ENCODE data around the gene FBXO11.
"Not testable (repeated sequence)": the region's sequence is repeated elsewhere in the genome, so short reads cannot be mapped to it uniquely, and the experiment has no call there.

Gene FBXO11

DNA sequence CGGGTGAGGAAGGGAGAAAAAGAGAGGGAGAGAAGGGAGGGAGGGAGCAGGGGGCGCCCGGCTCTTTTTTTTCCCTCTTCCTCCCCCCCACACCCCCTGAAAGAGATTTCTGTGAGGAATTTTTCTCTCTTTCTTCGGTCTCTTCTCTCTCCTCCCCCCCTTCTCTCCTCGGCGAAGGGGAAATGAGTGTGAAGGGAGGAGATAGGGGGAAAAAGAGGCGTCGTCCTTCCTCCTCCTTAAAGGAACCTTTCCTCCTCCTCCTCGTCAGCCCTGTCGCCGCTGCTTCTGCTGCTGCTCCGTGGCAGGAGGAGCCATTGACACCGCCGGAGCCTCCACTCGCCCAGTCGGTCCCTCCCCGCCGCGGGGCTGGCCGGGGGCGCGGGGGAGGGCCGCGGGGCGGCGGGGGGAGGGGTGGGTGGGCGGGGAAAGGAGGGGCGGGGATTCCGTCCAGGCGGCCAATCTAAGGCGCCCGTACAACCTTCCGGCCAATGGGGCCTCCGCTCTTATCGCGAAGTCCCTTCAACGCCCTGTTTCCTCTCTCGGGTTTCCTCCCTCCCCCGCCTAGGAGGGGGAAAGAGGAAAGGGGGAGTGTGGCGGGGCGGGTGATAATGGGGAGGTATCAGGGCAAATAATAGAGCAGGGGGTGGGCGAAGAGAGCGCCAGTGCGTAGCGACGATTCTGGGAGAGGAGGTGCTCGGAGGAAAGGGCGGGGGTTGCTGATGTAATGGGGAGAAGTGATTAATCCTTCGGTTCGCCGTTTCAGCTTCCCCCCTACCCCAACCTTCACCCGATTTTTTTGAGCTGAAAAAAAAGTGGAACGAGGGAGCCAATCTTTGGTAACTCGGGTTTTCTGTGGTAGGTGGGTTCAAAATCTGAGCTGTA lies at the start of gene FBXO11:
TSS of gene FBXO11 (minus strand) at position 342 of the 882 bp plus-strand sequence. CDS start 778 bp downstream, outside the sequence.
- DNase-seq (ENCODE audit: low read depth in 2 of 2): peak; percentile 90 to 94

DNA sequence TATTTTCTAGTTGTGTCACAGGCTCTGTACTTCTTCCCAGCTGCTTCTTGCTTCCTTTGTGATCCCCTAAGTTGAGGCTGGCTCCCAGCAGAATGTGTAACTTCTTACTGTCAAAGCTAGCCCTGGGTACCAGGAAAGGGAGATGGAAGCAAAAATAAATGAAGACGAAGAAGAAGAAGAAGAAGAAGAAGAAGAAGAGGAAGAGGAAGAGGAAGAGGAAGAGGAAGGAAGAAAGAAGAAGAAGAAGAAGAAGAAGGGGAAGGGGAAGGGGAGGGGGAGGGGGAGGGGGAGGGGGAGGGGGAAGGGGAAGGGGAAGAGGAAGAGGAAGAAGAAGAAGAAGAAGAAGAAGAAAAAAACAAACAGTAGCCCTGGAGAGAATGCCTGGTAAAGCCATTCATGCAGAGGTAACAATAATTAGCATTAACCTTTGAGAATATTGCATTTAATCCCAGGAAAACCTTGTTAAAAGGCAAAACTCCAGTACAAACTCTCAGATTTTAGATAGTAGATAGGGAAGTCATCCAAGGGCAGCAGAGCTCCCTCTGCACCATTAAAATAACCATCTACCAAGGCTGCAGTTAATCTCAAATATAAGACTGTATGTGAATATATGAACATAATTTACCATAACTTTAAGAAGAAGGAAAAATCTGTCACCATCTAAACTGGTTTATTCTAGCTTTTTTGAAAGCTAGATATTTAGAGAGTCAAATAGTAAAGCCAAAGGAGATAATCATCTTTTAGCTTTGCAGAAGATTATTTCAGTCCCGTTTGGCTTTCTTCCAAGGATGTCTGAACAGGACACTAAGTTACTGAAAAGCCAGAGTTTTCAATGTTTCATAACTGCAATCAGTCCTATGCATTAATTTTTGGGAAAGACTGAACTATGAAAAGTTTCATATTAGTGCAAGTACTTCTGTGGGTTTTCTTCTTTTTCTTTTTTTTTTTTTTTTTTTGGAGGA lies 44.3 kb upstream of the FBXO11 start:
- DNase-seq (ENCODE audit: low read depth in 2 of 2): no peak

DNA sequence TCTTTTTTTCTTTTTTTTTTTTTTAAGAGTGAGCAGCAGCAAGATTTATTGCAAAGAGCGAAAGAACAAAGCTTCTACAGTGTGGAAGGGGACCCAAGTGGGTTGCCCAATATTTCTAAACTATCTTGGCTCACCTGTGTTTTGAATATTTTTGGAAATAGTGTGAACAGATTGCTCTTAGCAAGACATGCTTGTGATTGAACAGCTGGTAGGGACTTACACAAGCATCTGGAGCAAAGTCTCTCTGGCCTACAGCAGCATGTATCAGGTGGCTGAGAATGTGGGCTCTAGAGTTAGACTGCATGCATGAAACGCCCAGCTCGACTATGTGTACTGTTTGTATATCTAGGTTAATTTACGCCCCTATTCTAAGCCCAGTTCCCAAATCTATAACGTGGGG lies 40.3 kb upstream of the FBXO11 start:
- DNase-seq (ENCODE audit: low read depth in 2 of 2): no peak

DNA sequence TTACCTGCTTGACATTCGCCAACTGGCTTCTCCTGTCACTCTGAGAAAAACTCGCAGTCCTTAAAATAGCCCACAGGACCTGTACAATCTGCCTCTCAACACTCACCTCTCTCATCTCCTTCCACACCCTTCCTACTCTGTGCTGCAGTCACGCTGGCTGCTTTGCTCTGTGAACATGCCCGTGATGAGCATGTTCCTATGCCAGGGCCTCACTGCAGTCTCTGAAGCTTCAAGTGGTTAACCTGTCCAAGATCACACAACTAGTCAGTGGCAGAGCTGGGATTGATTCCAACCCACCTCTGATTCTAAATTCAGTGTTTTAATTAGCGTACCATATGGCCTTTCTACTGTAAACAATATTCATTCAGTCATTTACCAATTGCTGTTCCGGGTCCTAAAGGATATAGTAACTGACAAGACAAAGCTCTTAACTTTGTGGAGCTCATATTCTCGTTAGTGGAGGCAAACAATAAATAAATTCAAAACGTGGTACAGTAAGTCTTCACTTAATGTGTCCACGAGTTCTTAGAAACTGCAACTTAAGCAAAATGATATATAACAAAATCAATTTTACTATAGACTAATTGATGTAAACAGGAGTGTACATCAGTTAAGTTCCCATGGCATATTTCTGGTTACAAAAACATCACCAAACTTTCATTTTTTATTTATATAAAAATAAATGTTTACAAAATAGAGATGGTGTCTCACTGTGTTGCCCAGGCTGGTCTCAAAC lies 38.9 kb upstream of the FBXO11 start:
- no peak for DNase-seq (ENCODE audit: low read depth in 2 of 2)

DNA sequence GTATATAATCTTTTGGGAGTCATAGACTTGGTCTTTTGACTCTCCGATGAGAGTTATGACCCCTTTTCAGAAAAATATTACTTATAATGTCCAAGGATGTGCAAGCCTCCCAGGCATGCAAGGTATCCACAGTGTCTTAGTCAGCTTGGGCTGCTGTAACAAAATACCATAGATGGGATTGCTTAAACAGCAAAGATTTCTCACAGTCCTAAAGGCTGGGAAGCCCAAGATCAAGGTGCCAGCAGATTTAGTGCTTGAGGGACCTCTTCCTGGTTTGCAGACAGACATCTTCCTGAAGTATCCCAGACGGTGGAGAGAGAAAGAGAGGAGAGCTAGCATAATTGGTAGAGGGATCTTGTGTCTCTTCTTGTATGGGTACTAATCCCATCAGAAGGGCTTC lies 35.6 kb upstream of the FBXO11 start:
- DNase-seq (ENCODE audit: low read depth in 2 of 2): no peak

DNA sequence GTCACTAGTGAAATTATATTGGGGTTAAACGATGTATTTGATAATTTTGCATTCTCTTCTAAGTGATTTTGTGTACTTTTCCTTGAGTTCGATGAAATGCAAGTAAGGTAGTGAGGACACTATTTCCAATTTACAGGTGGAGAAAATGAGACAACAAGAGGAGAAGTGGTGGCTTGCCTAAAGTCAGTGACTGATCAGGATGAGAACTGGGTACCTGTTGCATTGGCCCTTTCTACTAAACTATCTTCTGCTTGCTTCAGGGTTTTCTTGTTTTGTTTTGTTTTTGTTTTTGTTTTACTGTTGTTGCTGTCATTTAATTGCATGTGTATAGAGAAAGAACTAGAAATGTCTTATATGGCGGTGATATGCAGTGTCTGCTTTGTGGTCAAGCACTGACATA lies 31.4 kb upstream of the FBXO11 start:
- no peak for DNase-seq (ENCODE audit: low read depth in 2 of 2)

DNA sequence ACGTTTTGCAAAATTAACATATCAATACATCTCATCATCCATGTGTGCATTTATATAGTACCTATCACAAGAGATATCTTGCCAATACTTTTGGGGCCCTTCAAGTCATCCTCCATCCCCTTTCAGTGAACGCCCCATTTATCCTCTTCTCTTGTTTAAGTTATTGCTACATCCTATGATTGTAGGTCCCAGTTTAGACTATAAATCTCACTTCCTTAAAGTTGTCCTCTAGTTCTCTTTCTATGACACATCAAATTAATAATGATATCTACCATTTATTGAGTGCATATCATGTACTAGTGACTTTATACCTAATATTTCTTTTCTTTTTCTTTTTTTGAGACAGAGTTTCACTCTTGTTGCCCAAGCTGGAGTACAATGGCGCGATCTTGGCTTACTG lies 28.8 kb upstream of the FBXO11 start:
- DNase-seq (ENCODE audit: low read depth in 2 of 2): no peak

DNA sequence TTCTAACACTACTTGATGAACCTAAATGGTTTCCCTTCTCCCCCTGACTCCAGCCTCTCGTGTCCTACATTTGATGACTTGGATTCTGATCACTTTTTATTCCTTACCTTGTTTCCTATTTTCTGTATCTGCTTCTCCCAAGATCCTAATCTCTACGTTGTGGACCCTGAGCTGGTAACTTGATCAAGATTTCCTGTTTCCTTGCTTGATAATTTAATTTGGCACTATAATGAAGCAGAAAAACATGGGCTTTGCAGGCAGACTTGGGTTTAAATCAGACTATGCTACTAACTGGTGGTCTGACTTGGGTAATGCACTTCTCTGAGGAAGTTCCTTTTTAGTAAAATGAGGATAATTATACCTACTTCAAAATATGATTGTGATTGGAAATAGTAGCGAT lies 11.7 kb upstream of the FBXO11 start:
- DNase-seq (ENCODE audit: low read depth in 2 of 2): no peak

DNA sequence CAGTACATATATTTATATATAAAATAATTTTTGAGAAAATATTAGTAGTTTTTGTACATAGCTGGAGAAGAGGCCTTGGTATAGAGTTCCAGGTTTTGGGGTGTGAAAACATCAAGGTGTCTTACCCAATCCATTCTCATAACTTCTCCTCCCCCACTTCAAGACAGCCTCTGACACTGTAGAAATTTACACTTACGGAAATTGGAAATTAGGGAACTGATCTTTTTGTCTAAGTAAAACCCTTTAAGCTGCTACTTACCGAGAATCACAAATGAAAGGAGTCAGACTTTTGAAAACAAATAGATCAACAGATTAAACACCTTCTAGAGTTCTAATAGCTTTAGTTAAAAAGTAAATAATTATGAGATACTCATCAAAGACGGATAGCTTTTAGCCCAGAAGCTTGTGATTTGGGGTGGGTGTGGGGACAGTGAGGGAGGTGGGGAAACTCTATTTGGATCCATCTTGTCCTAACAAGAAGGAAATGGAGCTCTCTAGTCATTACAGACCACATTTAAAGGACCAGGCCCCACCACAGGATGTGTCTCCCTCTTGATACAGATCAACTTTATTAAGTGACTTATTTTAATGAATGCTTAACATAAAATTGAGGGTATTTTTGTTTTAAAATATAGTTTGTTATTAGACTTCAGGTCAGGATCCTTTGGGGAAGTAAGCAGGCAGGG lies 11.1 kb upstream of the FBXO11 start:
- no peak for DNase-seq (ENCODE audit: low read depth in 2 of 2)

DNA sequence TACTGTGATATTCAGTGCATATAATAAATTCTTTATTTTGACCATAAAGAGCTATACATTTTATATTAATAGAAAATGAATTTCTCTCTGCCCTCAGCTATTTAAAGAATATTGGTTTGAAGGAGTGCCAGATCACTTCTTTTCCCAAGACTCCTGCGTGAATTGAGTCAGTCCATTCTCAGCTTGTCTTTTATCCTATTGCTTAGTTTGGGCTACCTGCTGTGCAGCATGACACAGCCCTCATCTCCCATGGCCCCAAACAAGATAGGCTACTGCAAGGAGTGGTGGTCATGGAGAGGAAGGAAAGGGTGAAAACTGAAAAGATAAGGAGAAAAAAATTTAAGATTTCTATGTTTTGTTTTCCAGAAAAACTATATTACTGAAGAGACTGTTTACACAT lies 10.1 kb upstream of the FBXO11 start:
- DNase-seq (ENCODE audit: low read depth in 2 of 2): no peak

DNA sequence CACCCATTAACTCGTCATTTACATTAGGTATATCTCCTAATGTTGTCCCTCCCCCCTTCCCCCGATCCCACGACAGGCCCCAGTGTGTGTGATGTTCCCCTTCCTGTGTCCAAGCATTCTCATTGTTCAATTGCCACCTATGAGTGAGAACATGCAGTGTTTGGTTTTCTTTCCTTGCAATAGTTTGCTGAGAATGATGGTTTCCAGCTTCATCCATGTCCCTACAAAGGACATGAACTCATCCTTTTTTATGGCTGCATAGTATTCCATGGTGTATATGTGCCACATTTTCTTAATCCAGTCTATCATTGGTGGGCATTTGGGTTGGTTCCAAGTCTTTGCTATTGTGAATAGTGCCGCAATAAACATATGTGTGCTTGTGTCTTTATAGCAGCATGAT lies 4.4 kb upstream of the FBXO11 start:
- not testable (repeated sequence) for DNase-seq (ENCODE audit: low read depth in 2 of 2)

DNA sequence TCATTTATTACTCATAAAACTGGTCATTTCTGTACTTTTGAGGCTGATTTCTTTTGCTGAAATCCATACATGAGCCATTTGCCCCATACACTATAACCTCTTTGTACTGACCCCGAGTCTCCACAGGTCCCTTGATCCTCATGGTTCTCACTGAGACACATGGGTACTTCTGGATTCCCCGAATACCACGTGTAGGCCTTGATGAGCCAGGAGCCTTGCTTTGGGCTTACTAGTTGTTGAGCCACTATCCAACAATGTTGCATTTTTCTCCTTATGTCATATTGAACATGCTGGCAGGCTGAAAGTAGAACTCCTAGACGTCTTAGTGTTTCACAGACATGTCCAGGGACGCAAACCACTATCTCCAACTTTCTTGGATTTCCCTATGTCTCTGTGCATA lies 2.4 kb upstream of the FBXO11 start:
- DNase-seq (ENCODE audit: low read depth in 2 of 2): no peak

DNA sequence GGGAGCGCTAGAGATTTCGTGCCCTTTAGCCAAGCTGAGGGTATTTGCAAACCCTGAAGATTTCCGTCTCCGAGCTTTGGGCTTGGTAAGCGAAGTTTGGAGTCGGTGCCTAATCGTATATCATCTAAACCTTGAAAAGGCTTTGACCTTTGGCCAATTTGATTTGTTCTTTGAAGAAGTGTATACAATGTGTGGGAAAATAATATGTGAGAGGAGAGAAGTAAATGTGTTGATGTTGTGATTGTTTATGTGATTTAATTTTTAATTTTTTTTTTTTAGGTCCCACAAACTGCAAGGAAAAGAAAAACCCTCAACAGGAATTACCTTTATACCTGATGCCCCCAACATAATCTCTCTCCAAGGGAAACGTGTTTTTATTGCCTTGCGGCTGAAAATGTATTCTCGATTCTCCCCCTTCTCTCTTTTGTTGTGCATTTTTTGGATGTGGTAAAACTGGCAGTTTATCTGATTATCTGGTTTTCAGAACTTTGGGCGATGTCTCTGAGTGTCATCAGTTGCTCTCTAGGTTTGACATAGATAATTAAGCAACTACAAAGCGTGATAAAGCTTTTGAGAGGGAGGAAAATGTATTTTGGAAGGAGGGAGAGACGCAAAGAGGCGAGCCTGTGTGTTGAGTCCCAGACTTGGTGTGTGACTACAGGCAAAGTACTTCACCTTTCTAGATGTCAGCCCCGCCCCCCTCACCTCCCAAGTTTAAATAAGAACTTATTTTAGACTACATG lies 912 bp upstream of the FBXO11 start:
- DNase-seq (ENCODE audit: low read depth in 2 of 2): no peak

DNA sequence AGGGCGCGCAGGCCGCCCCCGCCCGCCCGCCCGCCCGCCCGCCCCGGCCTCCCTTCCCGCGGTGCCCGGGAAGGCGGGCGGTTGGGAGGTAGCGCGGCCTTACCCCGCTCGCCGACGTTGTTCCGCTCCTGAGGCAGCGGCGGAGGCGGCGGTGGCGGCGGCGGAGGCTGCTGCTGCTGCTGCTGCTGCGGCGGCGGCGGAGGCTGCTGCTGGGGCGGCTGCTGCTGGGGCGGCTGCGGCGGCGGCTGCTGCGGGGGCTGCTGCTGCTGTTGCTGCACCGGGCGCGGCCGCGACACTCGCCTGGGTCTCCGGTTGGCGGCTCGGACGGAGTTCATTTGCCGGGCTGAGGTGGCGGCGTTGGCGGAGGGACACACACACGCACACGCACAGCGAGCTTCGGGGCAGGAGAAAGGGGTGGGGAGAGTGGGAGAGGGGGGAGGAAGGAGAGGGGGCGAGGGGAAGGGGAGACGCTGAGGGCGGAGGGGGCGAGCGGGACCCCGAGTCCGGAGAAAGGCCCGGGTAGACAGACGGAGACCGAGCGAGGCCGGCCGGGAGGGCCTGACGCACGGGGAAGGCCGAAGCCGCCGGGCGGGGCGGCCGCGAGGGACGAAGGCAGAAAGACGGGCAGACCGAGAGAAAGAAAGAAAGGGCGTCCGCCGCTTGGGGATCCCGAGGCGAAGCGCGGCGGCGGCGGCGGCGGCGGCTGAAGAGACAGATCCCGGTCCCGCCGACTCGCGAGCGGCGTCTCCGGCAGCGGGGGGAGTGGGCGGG lies 727 bp downstream of the FBXO11 start:
- peak in 1 of 2 donors; percentile 29 for DNase-seq (ENCODE audit: low read depth in 2 of 2)

DNA sequence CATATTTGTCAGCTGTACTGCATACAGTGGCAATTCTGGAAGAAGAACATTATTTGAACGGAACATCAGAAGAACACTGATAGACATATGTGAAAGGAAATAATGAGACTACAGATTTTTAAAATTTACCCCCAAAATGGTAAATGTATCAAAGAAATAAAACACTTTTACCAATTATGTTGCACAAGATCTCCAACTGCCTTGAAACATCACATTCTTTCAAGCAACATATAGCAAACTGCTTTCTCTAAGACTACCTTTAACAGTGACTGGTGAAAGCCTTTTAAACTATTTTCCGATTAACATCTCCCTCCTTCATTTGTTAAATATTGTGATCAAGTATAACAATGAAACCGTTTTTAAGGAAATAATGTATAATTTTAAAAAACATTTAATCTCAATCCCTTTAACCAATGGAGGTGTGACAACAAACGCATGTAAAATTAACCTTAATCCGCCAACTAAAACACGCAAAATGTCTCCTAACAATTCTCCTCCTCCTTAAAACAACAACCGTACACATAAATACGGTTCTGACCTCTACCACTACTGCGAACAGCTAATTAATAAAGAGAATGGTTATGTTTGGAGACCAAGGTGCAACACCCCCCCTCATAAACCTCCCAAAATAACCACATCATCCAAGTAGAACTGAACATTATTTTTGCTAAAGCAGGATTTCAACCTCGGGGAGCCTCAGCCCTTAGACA lies 2.4 kb downstream of the FBXO11 start:
- DNase-seq (ENCODE audit: low read depth in 2 of 2): no peak

DNA sequence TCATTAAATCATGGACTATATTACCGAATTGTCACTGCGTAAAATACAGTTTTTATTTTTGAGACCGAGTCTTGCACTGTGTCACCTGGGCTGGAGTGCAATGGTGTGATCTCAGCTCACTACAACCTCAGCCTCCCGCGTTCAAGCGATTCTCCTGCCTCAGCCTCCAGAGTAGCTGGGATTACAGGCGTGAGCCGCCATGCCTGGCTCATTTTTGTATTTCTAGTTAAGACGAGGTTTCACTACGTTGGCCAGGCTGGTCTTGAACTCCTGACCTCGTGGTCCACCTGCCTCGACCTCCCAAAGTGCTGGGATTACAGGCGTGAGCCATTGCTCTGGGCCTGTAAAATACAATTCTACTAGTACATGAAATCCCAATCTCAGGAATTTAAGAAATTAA lies 4.4 kb downstream of the FBXO11 start:
- not testable (repeated sequence) for DNase-seq (ENCODE audit: low read depth in 2 of 2)

DNA sequence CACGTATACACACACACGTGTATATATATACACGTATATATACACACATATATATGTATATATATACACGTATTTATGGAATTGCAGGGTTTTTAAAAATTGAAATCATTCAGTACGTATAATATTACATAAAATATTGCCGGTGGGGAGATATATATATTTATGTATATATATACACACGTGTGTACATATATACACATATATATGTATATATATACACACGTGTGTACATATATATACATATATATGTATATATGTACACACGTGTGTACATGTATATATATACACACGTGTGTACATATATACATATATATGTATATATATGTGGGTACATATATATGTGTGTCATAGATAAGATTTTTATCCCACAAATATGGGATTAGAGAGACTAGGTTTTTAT lies 5.4 kb downstream of the FBXO11 start:
- no peak for DNase-seq (ENCODE audit: low read depth in 2 of 2)

DNA sequence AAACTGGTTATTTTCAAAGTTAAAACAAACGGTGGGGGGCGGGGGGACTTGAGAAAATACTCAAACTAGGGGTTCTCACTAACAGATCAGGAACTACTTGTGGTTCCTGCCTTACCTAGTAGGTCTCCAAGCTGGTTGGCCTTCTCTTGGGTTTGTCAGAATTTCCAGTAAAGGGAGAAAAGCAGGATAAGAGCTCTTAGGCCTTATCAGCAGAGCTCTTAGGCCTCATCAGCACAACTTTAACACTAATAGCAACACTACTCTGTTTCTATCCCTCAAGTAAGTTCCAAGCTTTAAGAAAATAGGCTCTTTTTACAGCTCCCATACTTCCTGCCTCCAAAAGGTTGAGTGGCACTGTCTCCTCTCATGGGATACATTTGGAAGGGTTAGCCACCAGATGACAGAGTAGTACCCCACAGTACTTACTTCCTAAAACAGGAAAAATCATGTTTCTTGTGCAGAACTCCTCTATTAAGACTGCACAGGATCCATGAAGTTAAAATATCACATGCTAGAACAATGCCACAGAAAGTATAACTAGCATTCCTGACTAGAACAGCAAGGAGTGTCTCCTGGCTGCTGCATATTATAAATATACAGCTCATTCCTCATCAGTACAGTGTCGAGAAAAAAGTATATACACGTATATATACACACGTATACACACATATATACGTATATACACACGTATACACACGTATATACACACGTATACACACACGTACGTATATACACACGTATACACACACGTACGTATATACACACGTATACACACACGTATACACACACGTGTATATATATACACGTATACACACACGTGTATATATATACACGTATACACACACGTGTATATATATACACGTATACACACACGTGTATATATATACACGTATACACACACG lies 6.1 kb downstream of the FBXO11 start:
- DNase-seq (ENCODE audit: low read depth in 2 of 2): no peak
